Mucosa of gallbladder (tissue), 1 donor: ENCODE measurements around the gene CGRRF1. TPM values are rescaled to one million over a fixed set of nuclear protein-coding genes. Genes with fewer than 3 reads are reported as not detected.

ENCODE experiments used
- DNase-seq: peaks from one replicate; pipeline ENCODE4 v3.0.0-alpha.2; 2020; ENCODE audit warnings: low spot score
- total RNA-seq: library from RNA; stranded (reverse); gene quantifications from one replicate; pipeline ENCODE4 v1.2.1, GENCODE V29; 2021
- donor health status: DM: no; HTN: no; CAD: no.

Gene CGRRF1
- total RNA-seq, 1 donor from 2014 or later = 17.6 TPM

- DNase-seq = no peak
These were observed 38.8 kb downstream of the CGRRF1 start for GRCh38 chr14:54548491-54548890.

- no peak for DNase-seq
These were observed 40.2 kb downstream of the CGRRF1 start for GRCh38 chr14:54549862-54550261.

- no peak for DNase-seq
These were observed 40.8 kb downstream of the CGRRF1 start for GRCh38 chr14:54550514-54550913.

- no peak for DNase-seq
These were observed 44.7 kb downstream of the CGRRF1 start for GRCh38 chr14:54554401-54554800.

- no peak for DNase-seq
These were observed 45.9 kb downstream of the CGRRF1 start for GRCh38 chr14:54555651-54556050.

- no peak for DNase-seq
These were observed 46.8 kb downstream of the CGRRF1 start for GRCh38 chr14:54556535-54556934.

GRCh38 chr14:54562334-54562733, 52.6 kb downstream of the CGRRF1 start:
- no peak for DNase-seq

- DNase-seq = no peak
These were observed 54.6 kb downstream of the CGRRF1 start for GRCh38 chr14:54564071-54564867.

- DNase-seq = peak; percentile 77
These were observed 55.4 kb downstream of the CGRRF1 start for GRCh38 chr14:54564868-54565784.

- peak; percentile 93 for DNase-seq
These were observed 56.2 kb downstream of the CGRRF1 start for GRCh38 chr14:54565785-54566409.

- peak; percentile 73 for DNase-seq
These were observed 56.9 kb downstream of the CGRRF1 start, which contains the start of gene SAMD4A for GRCh38 chr14:54566410-54567223. Gene SAMD4A (plus strand): TSS chr14:54567128. CDS start chr14:54567917, 789 bp downstream.

GRCh38 chr14:54567224-54567638, 57.5 kb downstream of the CGRRF1 start:
- peak; percentile 16 for DNase-seq

- peak; percentile 44 for DNase-seq
These were observed 58.2 kb downstream of the CGRRF1 start for GRCh38 chr14:54567639-54568561.

- DNase-seq = peak; percentile 12
These were observed 59.3 kb downstream of the CGRRF1 start for GRCh38 chr14:54568821-54569595.

- DNase-seq = no peak
These were observed 60.3 kb downstream of the CGRRF1 start for GRCh38 chr14:54570047-54570446.

GRCh38 chr14:54570631-54571415, 61.1 kb downstream of the CGRRF1 start:
- no peak for DNase-seq

- no peak for DNase-seq
These were observed 62.6 kb downstream of the CGRRF1 start for GRCh38 chr14:54572316-54572715.

- DNase-seq = no peak
These were observed 64.8 kb downstream of the CGRRF1 start for GRCh38 chr14:54574528-54574927.
